NB4 (cell line): ENCODE measurements around the gene GXYLT1.

Experiments used
- POLR2A ChIP-seq: IDR thresholded peaks from 2 replicates; pipeline ENCODE4 v1.6.1; 2011; ENCODE audit warnings: mild to moderate bottlenecking; ENCODE audit not compliant: insufficient read length; ENCODE audit errors: extremely low read depth
- TF ChIP-seq, protein P1 (sequence below): IDR thresholded peaks from one replicate; pipeline ENCODE4 v1.5.1; 2012; ENCODE audit warnings: low read depth, low read length

DNA sequence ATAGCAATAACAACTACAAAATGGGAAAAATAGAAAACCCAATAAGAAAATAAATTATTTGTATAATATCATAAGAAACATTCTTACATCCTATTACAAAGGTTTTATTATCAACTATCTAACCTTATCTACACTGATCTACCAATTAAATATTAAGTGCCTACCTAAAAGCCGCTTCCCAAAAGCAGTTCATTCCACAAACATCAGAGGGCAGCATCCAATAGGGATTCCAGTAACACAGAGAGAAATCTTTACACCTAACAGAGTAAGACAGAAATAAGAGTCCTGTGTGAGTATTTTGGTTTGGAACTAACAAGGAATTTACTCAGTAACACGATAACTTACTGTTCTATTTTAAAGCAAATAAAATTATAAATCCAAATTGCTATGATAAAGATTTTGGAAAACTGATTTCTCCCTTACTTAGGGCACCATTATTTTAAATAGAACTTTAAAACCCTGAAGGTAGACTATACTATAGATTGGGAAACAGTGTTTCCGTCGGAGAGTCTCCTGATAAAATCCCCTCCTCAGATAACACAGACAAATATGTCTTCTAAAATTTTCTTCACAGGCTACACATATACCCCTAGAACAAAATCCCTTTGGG, 15.0 kb downstream of the GXYLT1 start:
- TF ChIP-seq, protein P1, sequence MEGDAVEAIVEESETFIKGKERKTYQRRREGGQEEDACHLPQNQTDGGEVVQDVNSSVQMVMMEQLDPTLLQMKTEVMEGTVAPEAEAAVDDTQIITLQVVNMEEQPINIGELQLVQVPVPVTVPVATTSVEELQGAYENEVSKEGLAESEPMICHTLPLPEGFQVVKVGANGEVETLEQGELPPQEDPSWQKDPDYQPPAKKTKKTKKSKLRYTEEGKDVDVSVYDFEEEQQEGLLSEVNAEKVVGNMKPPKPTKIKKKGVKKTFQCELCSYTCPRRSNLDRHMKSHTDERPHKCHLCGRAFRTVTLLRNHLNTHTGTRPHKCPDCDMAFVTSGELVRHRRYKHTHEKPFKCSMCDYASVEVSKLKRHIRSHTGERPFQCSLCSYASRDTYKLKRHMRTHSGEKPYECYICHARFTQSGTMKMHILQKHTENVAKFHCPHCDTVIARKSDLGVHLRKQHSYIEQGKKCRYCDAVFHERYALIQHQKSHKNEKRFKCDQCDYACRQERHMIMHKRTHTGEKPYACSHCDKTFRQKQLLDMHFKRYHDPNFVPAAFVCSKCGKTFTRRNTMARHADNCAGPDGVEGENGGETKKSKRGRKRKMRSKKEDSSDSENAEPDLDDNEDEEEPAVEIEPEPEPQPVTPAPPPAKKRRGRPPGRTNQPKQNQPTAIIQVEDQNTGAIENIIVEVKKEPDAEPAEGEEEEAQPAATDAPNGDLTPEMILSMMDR, result peak; percentile 55
- no peak for TF ChIP-seq POLR2A
